ENCODE results near the gene GRPEL1.

GRCh38 chr4:7020856-7021255 lies 47.0 kb downstream of the GRPEL1 start:
- TF ChIP-seq CENPX (CRISPR knock-in tag; IDR thresholded peaks at IDR 0.05) (no peak), ZBTB46 (CRISPR knock-in tag; IDR thresholded peaks at IDR 0.05; ENCODE audit: borderline replicate concordance) (no peak), SNRNP70 (IDR thresholded peaks at IDR 0.05; ENCODE audit: low read depth, low read length) (no peak), CTCF (CRISPR knock-in tag; IDR thresholded peaks at IDR 0.05) (no peak), ZNF501 (CRISPR knock-in tag; IDR thresholded peaks at IDR 0.05) (no peak), ZBTB7B (CRISPR knock-in tag; IDR thresholded peaks at IDR 0.05) (no peak), FOXO1 (CRISPR knock-in tag; IDR thresholded peaks at IDR 0.05) (no peak), PHB2 (IDR thresholded peaks at IDR 0.05; ENCODE audit: partially characterized antibody) (no peak), KDM5B (CRISPR knock-in tag; IDR thresholded peaks at IDR 0.05; ENCODE audit: borderline replicate concordance) (no peak), ZNF580 (CRISPR knock-in tag; IDR thresholded peaks at IDR 0.05; ENCODE audit: borderline replicate concordance, low read depth) (no peak), ZNF776 (CRISPR knock-in tag; IDR thresholded peaks at IDR 0.05) (no peak), ATF7 (IDR thresholded peaks at IDR 0.05) (no peak), ATF7 (CRISPR knock-in tag; IDR thresholded peaks at IDR 0.05) (no peak), RXRB (CRISPR knock-in tag; IDR thresholded peaks at IDR 0.05; ENCODE audit: borderline replicate concordance) (no peak), E2F1 (CRISPR knock-in tag; IDR thresholded peaks at IDR 0.05) (no peak)

Measured in HepG2 (cell line).